GF-D8 (cell line): ENCODE measurements around the gene STK36.

Experiments
- DNase-seq: peaks from one replicate; lab custom pipeline; 2025; lab: John Stamatoyannopoulos, UW

Gene STK36

DNA sequence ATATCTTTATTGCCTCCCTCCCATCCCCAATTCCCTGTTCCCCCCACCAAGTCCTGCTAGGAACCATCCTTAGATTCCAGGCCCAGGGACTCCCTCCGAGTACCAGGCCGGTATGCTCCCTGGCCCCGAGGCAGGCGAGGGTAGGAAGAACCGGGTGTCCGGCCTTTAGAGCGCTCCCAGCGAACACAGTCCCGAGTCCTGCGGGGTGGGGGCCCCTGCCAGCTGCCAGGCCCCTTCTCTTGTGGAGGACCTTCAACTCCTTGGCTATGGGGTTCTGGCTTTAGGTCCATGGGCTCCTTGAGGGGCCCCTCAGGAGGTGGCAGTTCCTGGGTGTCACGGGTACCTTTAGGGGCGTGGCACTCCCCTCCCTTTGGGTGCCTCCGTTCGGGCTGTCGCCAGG, 8.0 kb upstream of the STK36 start:
- no peak for DNase-seq

DNA sequence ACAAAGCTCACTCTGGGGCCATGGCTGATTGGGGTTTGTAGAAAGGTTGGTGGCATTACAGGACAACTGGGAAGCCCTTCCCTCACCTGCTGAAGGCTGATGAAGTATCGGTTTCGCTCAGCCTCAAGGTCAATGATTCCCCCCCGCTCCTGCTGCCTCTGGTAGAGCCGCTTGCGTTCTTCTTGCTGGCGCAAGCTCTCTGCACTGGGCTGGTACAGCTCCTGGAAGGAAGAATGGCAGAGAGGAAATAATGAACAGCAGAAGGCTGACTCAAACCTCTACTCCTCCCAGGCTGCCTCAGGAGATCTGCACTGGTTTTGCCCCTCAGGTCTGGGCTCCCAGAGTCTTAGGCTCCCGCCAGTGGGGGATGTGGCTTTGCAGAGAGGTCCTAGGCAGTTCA, 7.2 kb upstream of the STK36 start:
- DNase-seq = no peak

DNA sequence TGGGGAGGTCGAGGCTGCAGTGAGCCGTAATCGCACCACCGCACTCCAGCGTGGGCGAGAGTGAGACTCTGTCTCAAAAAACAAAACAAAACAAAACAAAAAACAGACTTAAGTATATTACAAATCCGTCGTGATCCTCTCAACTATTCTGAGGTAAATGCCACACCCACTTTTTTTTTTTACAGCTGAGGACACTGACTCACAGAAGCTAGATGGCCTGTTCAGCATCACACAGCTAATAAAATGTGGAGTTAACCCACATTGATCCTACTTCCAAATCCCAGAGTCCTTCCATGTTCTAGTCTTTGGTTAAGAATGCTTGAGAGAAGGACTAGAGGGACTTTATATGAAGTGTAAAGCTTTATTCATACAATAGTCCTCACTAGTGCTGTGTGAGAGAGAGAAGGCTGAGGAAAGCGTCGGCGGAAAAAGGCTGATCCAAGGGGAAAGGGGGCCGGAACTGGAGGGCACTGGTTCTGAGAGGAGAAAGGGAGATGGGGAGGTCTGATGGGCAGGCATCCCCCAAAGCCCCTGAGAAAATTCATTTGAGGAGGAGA, 711 bp upstream of the STK36 start:
- no peak for DNase-seq

DNA sequence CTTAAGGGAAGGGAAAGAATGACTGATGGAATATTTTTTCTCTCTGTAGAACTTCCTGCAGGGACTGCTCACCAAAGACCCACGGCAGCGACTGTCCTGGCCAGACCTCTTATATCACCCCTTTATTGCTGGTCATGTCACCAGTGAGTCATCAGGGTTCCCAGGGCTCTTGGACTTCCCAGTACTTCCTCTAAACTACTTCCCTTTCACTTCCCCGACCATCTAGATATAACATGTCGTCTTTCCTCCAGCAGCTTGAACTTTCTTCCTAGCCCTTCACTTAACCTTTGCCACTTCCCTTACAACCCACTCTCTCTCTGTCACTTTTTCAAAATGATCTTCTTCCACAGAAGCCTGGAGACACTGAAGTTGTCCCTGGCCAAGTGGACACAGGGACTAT, 7.2 kb downstream of the STK36 start:
- peak; percentile 31 for DNase-seq

DNA sequence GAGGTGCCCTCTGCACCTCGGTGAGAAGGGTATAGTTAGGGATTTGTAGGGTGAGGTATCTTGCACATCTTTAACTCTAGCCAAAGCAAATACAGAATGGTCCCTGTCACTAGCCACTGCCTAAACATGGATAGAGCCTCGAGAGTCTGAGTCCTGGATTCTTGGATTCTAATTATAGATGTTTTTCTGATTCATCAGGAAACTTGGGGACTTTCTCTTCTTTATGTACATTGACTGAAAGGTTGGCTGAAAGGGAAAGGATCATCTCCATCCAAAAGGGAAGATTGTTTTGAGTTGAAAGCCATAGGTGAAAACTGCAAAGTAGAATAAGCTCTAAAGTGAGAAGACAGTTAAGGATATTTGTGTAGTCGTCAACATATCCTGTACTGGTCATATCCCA, 8.2 kb downstream of the STK36 start:
- DNase-seq = no peak

DNA sequence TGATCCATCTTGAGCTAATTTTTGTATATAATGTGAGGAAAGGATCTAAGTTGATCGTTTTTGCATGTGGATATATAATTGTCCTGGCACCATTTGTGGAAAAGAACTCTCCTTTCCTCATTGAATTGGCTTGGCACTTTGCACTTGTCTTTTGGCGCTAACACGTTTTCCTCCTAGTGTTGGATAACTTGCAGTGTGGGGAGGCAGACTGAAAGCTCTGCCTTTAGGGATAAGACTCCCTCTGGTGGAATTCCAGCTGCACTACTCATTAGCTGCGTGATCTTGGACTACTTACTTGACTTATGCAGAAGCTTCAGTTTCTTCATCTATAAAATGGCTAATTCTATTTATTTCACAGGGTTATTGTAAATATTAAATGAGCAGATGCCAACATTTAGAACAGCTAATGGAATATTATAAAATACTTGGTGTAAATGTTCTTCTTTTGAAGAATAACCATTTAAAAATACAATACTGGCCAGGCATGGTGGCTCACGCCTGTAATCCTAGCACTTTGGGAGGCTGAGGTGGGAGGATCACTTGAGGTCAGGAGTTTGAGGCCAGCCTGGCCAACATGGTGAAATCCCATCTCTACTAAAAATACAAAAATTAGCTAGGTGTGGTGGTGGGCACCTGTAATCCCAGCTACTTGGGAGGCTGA, 15.6 kb downstream of the STK36 start:
- peak; percentile 56 for DNase-seq

DNA sequence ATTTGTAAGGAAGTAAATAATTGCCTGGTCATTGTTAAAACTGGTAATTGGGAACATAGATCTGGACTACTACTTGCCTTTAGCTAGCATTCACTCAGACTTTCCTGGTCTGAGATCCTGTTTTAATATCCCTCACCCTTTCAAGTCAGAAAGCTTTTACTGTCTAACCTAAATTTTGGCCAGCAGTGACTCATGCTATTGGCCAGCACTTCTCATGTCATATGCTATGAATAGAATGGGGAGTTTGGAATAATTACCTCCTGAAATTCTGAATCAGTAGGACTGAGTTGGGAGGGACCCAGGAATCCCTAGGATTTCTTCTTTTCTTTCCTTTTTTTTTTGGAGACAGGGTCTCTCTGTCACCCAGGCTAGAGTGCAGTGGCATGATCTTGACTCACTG, 19.3 kb downstream of the STK36 start:
- no peak for DNase-seq

DNA sequence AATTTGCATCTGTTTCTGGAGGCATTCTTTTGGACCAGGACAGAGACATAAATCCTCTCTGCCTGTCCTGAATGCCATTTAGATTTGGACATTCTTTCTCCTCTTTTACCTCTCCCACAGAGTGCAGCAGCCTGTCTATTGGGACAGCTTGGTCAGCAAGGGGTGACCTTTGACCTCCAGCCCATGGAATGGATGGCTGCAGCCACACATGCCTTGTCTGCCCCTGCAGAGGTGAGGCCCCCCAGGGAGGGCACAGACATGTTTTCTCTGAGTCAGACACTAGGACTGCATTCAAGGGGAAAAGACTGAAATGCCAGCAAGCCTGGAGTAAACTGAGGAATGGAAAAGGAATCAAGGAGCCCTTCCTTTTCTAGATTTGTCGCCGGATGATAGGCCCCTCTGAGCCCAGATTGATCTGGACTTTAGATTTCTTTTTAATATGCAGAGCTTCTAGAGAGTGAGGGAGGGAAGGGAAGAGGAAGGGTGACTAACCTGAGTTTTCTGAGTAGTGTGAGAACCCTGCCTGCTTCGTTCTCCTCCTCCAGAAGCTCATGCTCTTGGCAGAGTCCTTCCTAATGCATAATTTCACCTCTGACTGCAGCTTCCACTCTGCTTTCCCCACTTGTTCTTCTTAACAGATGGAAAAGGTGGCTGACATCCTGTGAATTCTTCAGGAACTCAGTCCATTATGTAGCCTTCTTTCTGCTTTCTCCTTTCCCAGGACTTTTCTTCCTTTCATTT, 22.7 kb downstream of the STK36 start:
- DNase-seq = no peak

DNA sequence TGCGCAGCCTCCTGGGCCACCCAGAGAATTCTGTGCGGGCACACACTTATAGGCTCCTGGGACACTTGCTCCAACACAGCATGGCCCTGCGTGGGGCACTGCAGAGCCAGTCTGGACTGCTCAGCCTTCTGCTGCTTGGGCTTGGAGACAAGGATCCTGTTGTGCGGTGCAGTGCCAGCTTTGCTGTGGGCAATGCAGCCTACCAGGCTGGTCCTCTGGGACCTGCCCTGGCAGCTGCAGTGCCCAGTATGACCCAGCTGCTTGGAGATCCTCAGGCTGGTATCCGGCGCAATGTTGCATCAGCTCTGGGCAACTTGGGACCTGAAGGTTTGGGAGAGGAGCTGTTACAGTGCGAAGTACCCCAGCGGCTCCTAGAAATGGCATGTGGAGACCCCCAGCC, 27.0 kb downstream of the STK36 start:
- DNase-seq = no peak

DNA sequence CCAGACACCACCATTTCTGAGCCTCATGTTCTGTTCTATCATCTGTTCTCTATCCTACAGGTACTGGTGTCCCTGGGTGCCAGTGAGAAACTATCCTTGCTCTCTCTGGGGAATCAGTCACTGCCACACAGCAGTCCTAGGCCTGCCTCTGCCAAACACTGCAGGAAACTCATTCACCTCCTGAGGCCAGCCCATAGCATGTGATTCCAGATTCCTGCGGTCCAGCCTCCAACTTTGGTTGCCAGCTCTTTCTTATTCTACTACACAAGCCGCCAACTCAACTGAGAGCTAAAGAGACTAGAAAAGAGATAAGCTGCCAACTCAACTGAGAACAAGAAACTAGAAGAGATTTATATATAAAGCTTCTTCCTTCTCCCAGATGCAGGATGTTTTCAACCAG, 29.9 kb downstream of the STK36 start:
- no peak for DNase-seq

DNA sequence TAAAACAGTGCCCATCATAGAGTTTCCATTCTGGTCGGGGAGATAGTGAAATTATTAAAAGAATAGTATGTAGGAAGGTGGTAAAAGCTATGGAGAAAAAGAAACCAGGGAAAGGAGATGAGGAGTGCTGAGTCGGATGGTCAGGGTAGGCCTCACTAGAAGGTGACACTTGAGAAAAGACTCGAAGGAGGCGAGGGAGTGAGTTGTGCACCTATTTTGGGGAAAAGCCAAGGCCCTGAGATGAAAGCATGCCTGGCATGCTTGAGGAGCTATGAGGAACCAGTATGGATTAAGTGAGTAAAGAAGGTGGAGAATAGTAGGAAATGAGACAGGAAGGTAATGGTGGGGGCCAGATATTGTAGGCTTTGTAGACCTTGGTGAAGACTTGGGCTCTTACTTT, 31.5 kb downstream of the STK36 start:
- no peak for DNase-seq

DNA sequence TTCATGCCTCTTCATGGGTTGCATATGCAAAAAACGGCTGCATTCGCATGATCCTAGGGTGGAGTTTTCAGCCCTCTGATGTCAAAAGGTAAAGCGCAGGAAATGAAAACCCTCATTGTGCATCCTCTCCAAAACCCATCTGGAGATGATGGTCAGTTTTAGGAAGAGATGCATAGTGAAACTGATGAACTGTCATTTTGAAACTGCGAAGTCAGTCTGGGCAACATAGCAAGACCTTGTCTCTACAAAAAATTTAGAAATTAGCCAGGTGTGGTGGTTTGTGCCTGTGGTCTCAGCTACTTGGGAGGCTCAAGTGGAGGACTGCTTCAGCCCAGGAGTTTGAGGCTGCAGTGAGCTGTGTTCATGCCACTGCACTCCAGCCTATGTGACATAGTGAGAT, 36.2 kb downstream of the STK36 start:
- no peak for DNase-seq

DNA sequence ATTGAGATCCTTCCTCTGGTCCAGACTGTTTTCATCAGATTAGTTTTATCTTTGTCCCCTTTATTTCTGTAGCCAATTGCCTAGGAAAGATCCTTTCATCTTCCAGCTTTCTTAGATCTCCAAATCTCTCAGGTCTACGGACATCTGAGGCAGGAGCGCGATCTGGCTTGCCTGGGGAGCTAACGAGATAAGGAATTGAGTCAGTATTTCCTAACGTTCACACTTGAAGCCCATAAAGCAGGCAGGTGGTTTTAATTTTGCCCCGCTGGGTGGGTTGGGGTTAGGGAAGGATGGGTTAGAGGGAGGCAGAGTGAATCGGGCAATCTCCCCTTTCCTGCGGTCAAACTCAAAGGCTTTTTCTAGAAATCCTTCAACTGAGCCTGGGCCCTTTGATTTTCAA, 38.0 kb downstream of the STK36 start:
- DNase-seq = no peak

DNA sequence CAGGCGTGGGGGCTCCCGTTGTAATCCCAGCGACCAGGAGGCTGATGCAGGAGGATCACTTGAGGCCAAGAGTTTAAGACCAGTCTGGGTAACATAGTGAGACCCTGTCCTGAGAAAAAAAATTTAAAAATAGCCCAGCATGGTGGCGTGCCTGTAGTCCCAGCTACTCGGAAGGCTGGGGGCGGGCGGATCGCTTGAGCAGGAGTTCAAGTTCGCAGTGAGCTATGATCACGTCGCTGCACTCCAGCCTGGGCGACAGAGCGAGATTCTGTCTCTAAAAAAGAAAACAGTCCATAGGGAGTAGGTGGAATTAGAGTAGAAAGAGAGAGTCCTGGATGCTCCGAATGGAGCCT, 38.4 kb downstream of the STK36 start:
- no peak for DNase-seq

DNA sequence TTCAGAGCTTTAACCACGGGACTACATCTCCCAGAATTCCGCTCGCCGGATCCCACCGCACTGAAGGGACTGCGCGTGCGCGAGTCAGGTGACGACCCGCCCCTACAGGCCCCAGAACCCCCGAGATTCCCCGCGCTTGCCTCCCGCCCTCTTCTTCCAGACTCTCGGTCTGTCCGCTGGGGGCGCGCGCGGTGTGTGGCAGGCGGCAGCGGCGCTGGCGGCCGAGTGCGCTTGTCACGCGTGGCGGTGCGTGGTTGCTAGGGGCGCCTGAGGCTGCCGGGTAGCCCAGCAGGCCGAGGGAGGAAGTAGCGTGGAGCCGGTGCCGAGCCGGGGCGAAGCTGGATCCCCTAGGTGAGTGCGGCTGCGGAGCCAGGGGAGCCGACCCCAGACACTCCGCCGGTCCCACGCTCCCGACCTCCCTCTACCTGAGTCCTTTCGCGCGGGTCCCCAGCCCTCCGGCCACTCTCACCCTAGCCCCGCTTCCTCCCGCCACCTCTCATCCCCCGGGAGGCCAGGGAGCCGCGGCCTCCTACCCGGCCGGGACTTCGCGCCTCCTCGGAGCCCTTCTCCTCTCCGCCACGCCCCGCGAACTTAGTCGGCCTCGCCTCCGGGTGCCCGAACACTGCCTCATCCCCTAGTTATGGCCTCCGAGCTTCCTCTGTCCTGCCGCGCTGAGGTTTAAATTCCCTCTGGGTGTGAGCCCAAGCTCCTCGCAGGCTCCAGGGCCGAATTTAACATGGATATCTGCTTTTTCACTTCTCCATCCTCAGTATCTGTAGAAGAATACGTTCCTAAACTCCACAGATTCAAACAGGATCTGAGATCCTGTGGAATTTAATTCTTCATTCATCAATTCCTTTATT, 39.0 kb downstream of the STK36 start, which contains the start of gene TTLL4:
Gene TTLL4 (plus strand): TSS at position 149 of the 863 bp plus-strand sequence. CDS start 26,842 bp downstream, outside the sequence.
- peak; percentile 80 for DNase-seq

DNA sequence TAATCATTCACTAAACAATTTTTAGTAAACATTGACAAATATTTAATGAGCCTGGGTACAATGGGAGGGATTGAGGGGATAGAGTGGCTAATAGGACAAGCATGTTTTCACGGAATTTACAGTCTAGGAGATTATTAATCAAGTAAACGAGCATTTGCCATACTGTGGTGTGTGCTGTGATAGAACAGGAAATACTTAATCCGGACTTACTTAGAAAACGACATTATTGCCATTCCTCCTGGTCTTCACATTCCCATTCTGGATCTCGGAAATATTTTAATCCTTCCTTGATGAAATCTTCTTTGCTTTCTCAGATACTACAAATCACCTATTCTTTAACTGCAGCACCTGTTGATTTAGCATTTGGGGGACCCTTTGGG, 39.7 kb downstream of the STK36 start:
- DNase-seq = no peak

DNA sequence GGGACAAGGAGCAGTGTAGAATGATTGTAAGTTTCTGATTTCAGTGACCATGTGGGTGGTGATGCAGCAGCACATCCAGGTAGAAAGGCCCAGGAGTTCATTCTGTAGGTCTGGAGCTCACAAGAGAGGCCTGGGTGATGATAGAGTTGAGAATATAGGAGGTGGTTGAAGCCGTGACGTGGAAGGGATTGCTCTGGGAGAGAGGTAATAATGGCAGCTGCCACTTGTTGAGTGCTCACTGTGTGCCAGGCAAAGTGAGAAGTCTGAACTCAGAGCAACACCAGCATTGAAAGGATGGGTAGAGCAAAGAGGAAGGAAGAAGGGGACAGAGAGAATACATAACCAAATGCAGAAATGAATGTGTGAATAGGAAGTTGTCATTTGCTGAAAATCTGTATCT, 42.0 kb downstream of the STK36 start:
- no peak for DNase-seq

DNA sequence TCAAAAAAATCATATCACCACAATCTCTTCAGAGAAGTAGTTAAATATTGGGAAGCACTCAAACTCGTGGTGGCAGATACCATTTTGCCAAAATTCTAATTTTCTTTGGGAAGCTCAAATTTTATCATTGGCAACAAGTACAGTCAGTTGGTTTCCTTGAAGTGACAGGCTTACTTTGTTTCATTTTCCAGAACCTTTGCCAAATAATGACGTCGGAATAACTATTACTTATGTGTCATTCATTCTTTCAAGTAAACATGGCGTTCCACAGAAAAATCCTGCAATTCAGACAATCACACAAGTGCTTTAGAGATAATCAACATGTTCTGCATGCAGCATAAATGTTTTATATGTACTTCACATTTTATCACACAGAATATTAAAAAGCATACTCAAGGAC, 44.2 kb downstream of the STK36 start:
- no peak for DNase-seq

DNA sequence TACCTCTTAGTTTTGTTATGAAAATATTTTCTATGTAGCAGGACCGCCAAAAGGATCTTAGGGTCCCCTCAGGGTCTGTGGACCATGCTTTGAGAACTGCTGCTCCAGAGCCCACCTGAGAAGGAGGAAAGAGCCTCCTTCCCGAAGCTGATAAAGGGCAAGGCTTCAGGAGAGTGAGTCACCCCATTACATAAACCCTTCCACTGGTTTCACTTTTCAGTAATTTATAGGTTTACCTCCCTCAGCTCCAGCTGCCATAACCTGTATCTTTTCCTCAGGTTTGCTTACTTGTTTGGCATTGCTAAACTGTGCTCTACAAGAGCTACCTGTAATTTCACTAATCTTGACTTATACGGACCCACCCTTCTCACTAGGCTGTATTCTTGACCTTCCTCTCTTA, 45.4 kb downstream of the STK36 start:
- no peak for DNase-seq

DNA sequence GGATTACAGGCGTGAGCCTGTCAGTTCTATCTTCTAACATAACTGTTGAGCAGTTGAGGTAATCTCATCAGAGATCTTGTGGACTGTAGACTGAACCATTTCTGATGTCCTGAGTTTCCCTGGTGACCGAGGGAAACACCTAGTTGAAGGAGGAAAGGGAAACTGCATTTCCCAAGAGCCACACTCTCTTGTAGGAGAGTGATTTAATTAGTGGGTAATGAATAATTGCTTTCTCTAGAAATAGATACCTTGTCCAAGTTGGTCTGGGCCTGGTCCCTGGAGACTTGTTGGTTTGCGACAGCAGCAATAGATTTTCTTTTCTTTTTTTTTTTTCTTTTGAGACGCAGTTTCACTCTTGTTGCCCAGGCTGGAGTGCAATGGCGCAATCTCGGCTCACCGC, 46.2 kb downstream of the STK36 start:
- DNase-seq = no peak

DNA sequence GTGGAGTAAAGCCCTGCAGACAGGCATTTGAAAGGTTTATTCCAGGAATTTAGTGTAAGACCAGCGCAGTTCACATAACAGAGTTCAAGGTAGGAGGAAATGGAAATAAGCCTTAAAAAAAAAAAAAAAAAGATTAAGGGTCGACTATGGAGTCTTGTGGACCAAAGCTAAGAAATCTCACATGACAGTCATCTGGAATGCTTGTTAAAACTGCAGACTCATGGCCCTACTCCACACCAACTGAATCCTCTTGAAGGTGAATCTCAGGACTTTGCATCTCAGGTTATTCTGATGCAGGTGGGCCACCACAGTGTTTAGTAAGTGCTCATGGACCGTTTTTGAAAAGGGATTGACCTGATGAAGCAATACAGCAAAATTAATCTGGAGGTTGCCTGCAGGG, 47.6 kb downstream of the STK36 start:
- no peak for DNase-seq
